K562 (cell line): ENCODE results near the gene HSPB6. TPM values are rescaled to one million over a fixed set of nuclear protein-coding genes. Genes with fewer than 3 reads are reported as not detected.

Experiments
- BHLHE40 ChIP-seq: IDR thresholded peaks from 2 replicates; pipeline ENCODE4 v1.6.1; 2011; ENCODE audit warnings: low read length, improper control_type of control experiment
- DPF2 ChIP-seq: fragments of 450-650 bp; IDR thresholded peaks from 2 replicates; pipeline ENCODE4 v1.6.1; 2016
- HBP1 ChIP-seq: fragments of 450-650 bp; formaldehyde crosslinking; IDR thresholded peaks from 2 replicates; pipeline ENCODE4 v1.4.0; 2022; ENCODE audit warnings: missing genetic modification characterization
- HDAC1 ChIP-seq, 2 experiments: fragments of 450-650 bp; IDR thresholded peaks; 2 replicates each; pipeline ENCODE4 v1.6.1; 2016 to 2017; ENCODE audit warnings: inconsistent platforms in 1 of 2, mild to moderate bottlenecking in 1 of 2, moderate library complexity in 1 of 2
- HDAC2 ChIP-seq: fragments of 450-650 bp; IDR thresholded peaks from 2 replicates; pipeline ENCODE4 v1.6.1; 2016; ENCODE audit warnings: mild to moderate bottlenecking
- MYBL2 ChIP-seq, 2 experiments: fragments of 450-650 bp in 1 of 2; sonication (generic) in 1 of 2; formaldehyde crosslinking in 1 of 2; IDR thresholded peaks; 2 replicates each; pipeline versions ENCODE4 v1.6.1 to v1.8.1; 2017 to 2022; ENCODE audit warnings: borderline replicate concordance in 1 of 2, inconsistent platforms in 1 of 2, low read depth in 1 of 2, mild to moderate bottlenecking in 1 of 2, missing genetic modification reagents in 1 of 2, moderate library complexity in 1 of 2
- NBN ChIP-seq: fragments of 450-650 bp; IDR thresholded peaks from 2 replicates; pipeline ENCODE4 v1.6.1; 2016; ENCODE audit warnings: low read depth, mild to moderate bottlenecking
- NFE2 ChIP-seq: IDR thresholded peaks from 2 replicates; pipeline ENCODE4 v1.6.1; 2014; ENCODE audit warnings: antibody characterized with exemption, low read depth
- NKRF ChIP-seq: fragments of 450-650 bp; IDR thresholded peaks from 2 replicates; pipeline ENCODE4 v1.6.1; 2016; ENCODE audit warnings: borderline replicate concordance
- PHTF2 ChIP-seq: fragments of 250-450 bp; sonication (Bioruptor Pico); IDR thresholded peaks from 2 replicates; pipeline ENCODE4 v1.5.0; 2021; ENCODE audit warnings: mild to moderate bottlenecking
- PPARD ChIP-seq: fragments of 250-450 bp; sonication (Bioruptor Pico); IDR thresholded peaks from 2 replicates; pipeline ENCODE4 v1.8.0; 2022; ENCODE audit warnings: inconsistent platforms, mild to moderate bottlenecking, moderate library complexity
- RBM22 ChIP-seq: fragments of 200-400 bp; formaldehyde crosslinking; IDR thresholded peaks from 2 replicates; pipeline ENCODE4 v1.6.1; 2018; ENCODE audit warnings: low read length, low read depth; ENCODE audit not compliant: poor library complexity, severe bottlenecking
- SIN3A ChIP-seq, 2 experiments: fragments of 150-350 bp in 1 of 2; IDR thresholded peaks; 2 replicates each; pipeline ENCODE4 v1.6.1; 2011 to 2016; ENCODE audit warnings: borderline replicate concordance in 2 of 2, low read depth in 2 of 2, low read length in 2 of 2, mild to moderate bottlenecking in 2 of 2, moderate library complexity in 2 of 2; ENCODE audit not compliant: control insufficient read depth in 1 of 2
- VEZF1 ChIP-seq: fragments of 200-800 bp; sonication (Bioruptor generic); IDR thresholded peaks from 2 replicates; pipeline ENCODE4 v1.6.1; 2017; ENCODE audit warnings: missing genetic modification characterization, missing compliant biosample characterization
- XRCC4 ChIP-seq: IDR thresholded peaks from one replicate; pipeline ENCODE4 v1.6.1; 2011; ENCODE audit not compliant: insufficient read depth, insufficient read length; ENCODE audit errors: extremely low read depth
- ZNF584 ChIP-seq: fragments of 200-800 bp; sonication (Bioruptor generic); IDR thresholded peaks from 2 replicates; pipeline ENCODE4 v1.6.1; 2016; ENCODE audit warnings: low read depth, mild to moderate bottlenecking, missing genetic modification characterization, missing compliant biosample characterization
- polyA plus RNA-seq, 8 experiments: library from polyadenylated mRNA; depleted of rRNA in 4 of 8; stranded (reverse) in 5 of 8; unstranded in 3 of 8; fragments of >200 nt; fragmentation: Nextera tagmentation in 2 of 8; fragmentation: Illumina TruSeq in 1 of 8; extraction: Ambion mirVana in 2 of 8; extraction: Trizol in 1 of 8; gene quantifications; 2 replicates each; pipeline versions ENCODE4 v1.2.1 to v1.2.3, GENCODE V29; 2011 to 2014; ENCODE audit warnings: inconsistent platforms in 1 of 8, missing spikeins in 1 of 8
- total RNA-seq, 7 experiments: library from RNA; depleted of rRNA in 6 of 7; stranded (reverse); fragments of >200 nt in 6 of 7; fragmentation: Illumina TruSeq in 2 of 7; extraction: Trizol in 2 of 7; gene quantifications; 2 replicates each; pipeline versions ENCODE4 v1.2.1 to v1.2.3, GENCODE V29; 2011 to 2021; ENCODE audit warnings: low replicate concordance in 1 of 7
- TF ChIP-seq, protein P1 (sequence below), 2 experiments: fragments of 250-450 bp in 1 of 2; fragments of 450-650 bp in 1 of 2; sonication (Bioruptor Pico) in 1 of 2; IDR thresholded peaks; 2 replicates each; pipeline versions ENCODE4 v1.6.1 to v1.8.0; 2016 to 2021; ENCODE audit warnings: mild to moderate bottlenecking in 2 of 2, moderate library complexity in 2 of 2, missing compliant biosample characterization in 1 of 2, missing genetic modification characterization in 1 of 2
- TF ChIP-seq, protein P2 (sequence below), 2 experiments: fragments of 200-800 bp in 1 of 2; sonication (Bioruptor generic) in 1 of 2; sonication (generic) in 1 of 2; formaldehyde crosslinking in 1 of 2; IDR thresholded peaks in 1 of 2; conservative IDR thresholded peaks in 1 of 2; 2 replicates each; pipeline versions ENCODE4 v1.5.0 to v1.6.1; 2016 to 2020; ENCODE audit warnings: missing compliant biosample characterization in 1 of 2, missing genetic modification characterization in 1 of 2, missing genetic modification reagents in 1 of 2

Gene HSPB6
- total and polyA plus RNA-seq, 9 of the 15 experiments (the other 6 are each of a cell fraction or from before 2014, with no cell fraction given) = 0.55 TPM; not detected in 8

DNA sequence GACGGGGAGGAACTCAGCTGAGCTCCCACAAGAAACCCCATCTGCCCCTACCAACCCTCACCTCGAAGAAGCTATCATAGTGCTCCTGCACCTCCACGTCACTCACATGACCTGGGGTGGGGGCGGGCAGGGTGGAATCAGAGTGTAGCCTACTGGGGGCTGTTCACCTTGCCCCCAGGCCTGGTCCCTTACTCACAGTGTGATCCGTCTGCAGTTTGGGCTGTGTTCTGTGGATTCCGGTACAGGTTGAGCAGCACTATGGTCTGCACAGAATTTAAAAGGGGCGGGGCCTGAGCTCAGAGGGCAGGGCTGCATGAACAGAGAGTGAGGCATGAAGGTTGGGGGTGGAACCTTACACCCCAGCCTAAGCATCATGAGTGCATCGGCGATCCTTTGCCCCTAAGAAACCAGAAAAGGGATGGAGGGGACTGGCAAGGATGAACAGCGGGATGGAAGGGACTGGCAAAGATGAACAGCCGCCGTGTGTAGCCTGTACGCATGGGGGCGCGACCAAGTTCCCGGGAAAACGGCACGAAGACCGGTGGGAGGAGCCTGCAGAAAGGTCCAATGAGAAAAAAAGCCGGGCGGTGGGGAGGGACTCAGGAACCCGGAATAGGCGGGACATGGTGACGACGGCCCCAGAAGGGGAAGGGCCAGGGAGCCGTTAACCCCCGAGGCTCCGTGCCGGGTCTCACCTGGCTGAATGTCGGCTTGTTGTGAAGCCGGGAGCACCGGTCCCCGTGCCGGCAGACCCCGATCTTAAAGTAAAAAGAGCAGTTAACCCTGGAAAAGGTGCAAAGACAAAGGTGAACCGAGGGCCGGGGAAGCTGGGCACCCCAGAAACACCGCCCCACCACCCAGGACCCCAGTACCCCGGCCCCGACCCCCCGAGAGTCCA is 12.2 kb downstream of the HSPB6 start (continued):
- TF ChIP-seq HDAC1 (IDR thresholded peaks at IDR 0.05) = peak in 1 of 2 experiments; percentile 82; a peak in 2 of 4 replicates
- no peak for TF ChIP-seq PPARD (CRISPR knock-in tag)
- TF ChIP-seq VEZF1 (CRISPR knock-in tag) = peak; percentile 63; the same call in 1 of the 2 replicates
- no peak for TF ChIP-seq PHTF2
- TF ChIP-seq, protein P1, sequence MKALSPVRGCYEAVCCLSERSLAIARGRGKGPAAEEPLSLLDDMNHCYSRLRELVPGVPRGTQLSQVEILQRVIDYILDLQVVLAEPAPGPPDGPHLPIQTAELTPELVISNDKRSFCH (CRISPR knock-in tag; IDR thresholded peaks at IDR 0.05) = no peak
- TF ChIP-seq, protein P1 (tag; IDR thresholded peaks at IDR 0.05) = no peak
- TF ChIP-seq SIN3A (IDR thresholded peaks at IDR 0.05; ENCODE audit: borderline replicate concordance in 2 of 2, control insufficient read depth in 1 of 2, low read depth in 2 of 2, low read length in 2 of 2) = no peak; a peak in 1 of 4 replicates
- no peak for TF ChIP-seq RBM22
- no peak for TF ChIP-seq HBP1 (CRISPR knock-in tag)
- TF ChIP-seq NBN = no peak
- no peak for TF ChIP-seq XRCC4
- peak; percentile 74; the same call in 1 of the 2 replicates for TF ChIP-seq NKRF
- 0 out of 2 replicates have a peak, but pooled peaks have one; percentile 24 for TF ChIP-seq BHLHE40
- no peak for TF ChIP-seq DPF2
- TF ChIP-seq MYBL2 (IDR thresholded peaks at IDR 0.05; ENCODE audit: low read depth) = no peak
- no peak for TF ChIP-seq MYBL2 (CRISPR knock-in tag; IDR thresholded peaks at IDR 0.05; ENCODE audit: borderline replicate concordance)
- no peak for TF ChIP-seq ZNF584 (CRISPR knock-in tag)
- no peak for TF ChIP-seq NFE2
- TF ChIP-seq HDAC2 = peak; percentile 67; the same call in 1 of the 2 replicates
- TF ChIP-seq, protein P2, sequence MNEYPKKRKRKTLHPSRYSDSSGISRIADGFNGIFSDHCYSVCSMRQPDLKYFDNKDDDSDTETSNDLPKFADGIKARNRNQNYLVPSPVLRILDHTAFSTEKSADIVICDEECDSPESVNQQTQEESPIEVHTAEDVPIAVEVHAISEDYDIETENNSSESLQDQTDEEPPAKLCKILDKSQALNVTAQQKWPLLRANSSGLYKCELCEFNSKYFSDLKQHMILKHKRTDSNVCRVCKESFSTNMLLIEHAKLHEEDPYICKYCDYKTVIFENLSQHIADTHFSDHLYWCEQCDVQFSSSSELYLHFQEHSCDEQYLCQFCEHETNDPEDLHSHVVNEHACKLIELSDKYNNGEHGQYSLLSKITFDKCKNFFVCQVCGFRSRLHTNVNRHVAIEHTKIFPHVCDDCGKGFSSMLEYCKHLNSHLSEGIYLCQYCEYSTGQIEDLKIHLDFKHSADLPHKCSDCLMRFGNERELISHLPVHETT (CRISPR knock-in tag; conservative IDR thresholded peaks at IDR 0.05 in 1 of 2, IDR thresholded peaks at IDR 0.05 in 1 of 2) = peak in 1 of 2 experiments; percentile 61; a peak in 1 of 4 replicates
